ENCODE data around the gene TIMP2.

- no peak for TF ChIP-seq ZNF142 (CRISPR knock-in tag; IDR thresholded peaks at IDR 0.05)
- TF ChIP-seq SMAD1 (CRISPR knock-in tag; IDR thresholded peaks at IDR 0.05; ENCODE audit: borderline replicate concordance, low read depth) = no peak
Observed at GRCh38 chr17:78946631-78947030, 21.4 kb upstream of the TIMP2 start.
